Activated CD8-positive, alpha-beta memory T cell treated with anti-CD3 and anti-CD28 coated beads, Interleukin-2, amount 50 U/mL, for 4 hours (primary cell): Measurements from ENCODE around the gene DPF3.

ENCODE experiments used
- DNase-seq: peaks from one replicate; pipeline ENCODE4 v3.0.0-alpha.2; 2020

DPF3 gene

GRCh38 chr14:72634691-72635616 is 258.9 kb downstream of the DPF3 start:
- DNase-seq = no peak

GRCh38 chr14:72633551-72633950 is 260.4 kb downstream of the DPF3 start:
- no peak for DNase-seq

GRCh38 chr14:72632727-72633126 is 261.2 kb downstream of the DPF3 start:
- DNase-seq = no peak

- no peak for DNase-seq
Observed at GRCh38 chr14:72631401-72631800, 262.5 kb downstream of the DPF3 start.

GRCh38 chr14:72630374-72630773 is 263.5 kb downstream of the DPF3 start:
- no peak for DNase-seq

GRCh38 chr14:72629534-72629933 is 264.4 kb downstream of the DPF3 start:
- no peak for DNase-seq

GRCh38 chr14:72625689-72626088 is 268.2 kb downstream of the DPF3 start:
- no peak for DNase-seq

GRCh38 chr14:72621387-72622065 is 272.4 kb downstream of the DPF3 start:
- DNase-seq = no peak

GRCh38 chr14:72619881-72620280 is 274.0 kb downstream of the DPF3 start:
- no peak for DNase-seq

GRCh38 chr14:72619111-72619571 is 274.8 kb downstream of the DPF3 start:
- DNase-seq = no peak

- DNase-seq = no peak
Observed at GRCh38 chr14:72618424-72618823, 275.5 kb downstream of the DPF3 start.

GRCh38 chr14:72617391-72618031 is 276.4 kb downstream of the DPF3 start:
- DNase-seq = no peak

- DNase-seq = no peak
Observed at GRCh38 chr14:72616811-72617210, 277.1 kb downstream of the DPF3 start.

- DNase-seq = no peak
Observed at GRCh38 chr14:72616294-72616693, 277.6 kb downstream of the DPF3 start.

- no peak for DNase-seq
Observed at GRCh38 chr14:72615451-72616121, 278.3 kb downstream of the DPF3 start.

GRCh38 chr14:72614891-72615415 is 278.9 kb downstream of the DPF3 start:
- DNase-seq = no peak

- DNase-seq = no peak
Observed at GRCh38 chr14:72614365-72614764, 279.5 kb downstream of the DPF3 start.

- DNase-seq = no peak
Observed at GRCh38 chr14:72613975-72614319, 280.0 kb downstream of the DPF3 start.

- DNase-seq = no peak
Observed at GRCh38 chr14:72613231-72613974, 280.5 kb downstream of the DPF3 start.

- DNase-seq = no peak
Observed at GRCh38 chr14:72612041-72612440, 281.9 kb downstream of the DPF3 start.

GRCh38 chr14:72611506-72611905 is 282.4 kb downstream of the DPF3 start:
- no peak for DNase-seq

GRCh38 chr14:72610831-72611200 is 283.1 kb downstream of the DPF3 start:
- no peak for DNase-seq
